HepG2 (cell line): ENCODE measurements around the gene OVOL2. TPM values are rescaled to one million over a fixed set of nuclear protein-coding genes. Genes with fewer than 3 reads are reported as not detected.

Source experiments
- CBX5 ChIP-seq: sonication (generic); formaldehyde crosslinking; IDR thresholded peaks from 2 replicates; pipeline ENCODE4 v1.4.0; 2020; ENCODE audit warnings: missing genetic modification reagents, borderline replicate concordance
- CENPX ChIP-seq: sonication (generic); formaldehyde crosslinking; IDR thresholded peaks from 2 replicates; pipeline ENCODE4 v1.9.0; 2021; ENCODE audit warnings: mild to moderate bottlenecking, missing genetic modification reagents, moderate library complexity
- E2F2 ChIP-seq: sonication (generic); formaldehyde crosslinking; IDR thresholded peaks from 2 replicates; pipeline ENCODE4 v1.4.0; 2020; ENCODE audit warnings: missing genetic modification reagents, borderline replicate concordance
- KMT2A ChIP-seq: sonication (generic); formaldehyde crosslinking; IDR thresholded peaks from 2 replicates; pipeline ENCODE4 v1.4.0; 2020; ENCODE audit warnings: missing genetic modification reagents
- MAF1 ChIP-seq: sonication (generic); formaldehyde crosslinking; IDR thresholded peaks from 2 replicates; pipeline ENCODE4 v1.5.0; 2020; ENCODE audit warnings: missing genetic modification reagents, borderline replicate concordance
- NPAS2 ChIP-seq: sonication (generic); formaldehyde crosslinking; IDR thresholded peaks from 2 replicates; pipeline ENCODE4 v1.8.0; 2022; ENCODE audit warnings: mild to moderate bottlenecking, missing genetic modification reagents, borderline replicate concordance
- RFXAP ChIP-seq: sonication (generic); formaldehyde crosslinking; IDR thresholded peaks from 2 replicates; pipeline ENCODE4 v1.4.0; 2020; ENCODE audit warnings: missing genetic modification reagents, borderline replicate concordance
- SMARCE1 ChIP-seq: fragments of 450-650 bp; IDR thresholded peaks from 2 replicates; pipeline ENCODE4 v1.6.1; 2017; ENCODE audit warnings: borderline replicate concordance
- SNAPC5 ChIP-seq: sonication (generic); formaldehyde crosslinking; IDR thresholded peaks from 2 replicates; pipeline ENCODE4 v1.8.1; 2023; ENCODE audit warnings: mild to moderate bottlenecking, missing genetic modification reagents, borderline replicate concordance
- SYNCRIP ChIP-seq: fragments of 200-400 bp; formaldehyde crosslinking; IDR thresholded peaks from 2 replicates; pipeline ENCODE4 v1.6.1; 2018; ENCODE audit warnings: mild to moderate bottlenecking, low read depth, low read length; ENCODE audit not compliant: insufficient read depth
- TBL1XR1 ChIP-seq: fragments of 150-350 bp; IDR thresholded peaks from 2 replicates; pipeline ENCODE4 v1.6.1; 2014; ENCODE audit warnings: borderline replicate concordance, low read length; ENCODE audit not compliant: partially characterized antibody
- TCF7L2 ChIP-seq: IDR thresholded peaks from 2 replicates; pipeline ENCODE4 v1.6.1; 2011; ENCODE audit warnings: mild to moderate bottlenecking, low read depth, low read length, moderate library complexity
- ZBTB1 ChIP-seq: sonication (generic); formaldehyde crosslinking; IDR thresholded peaks from 2 replicates; pipeline ENCODE4 v1.4.0; 2020; ENCODE audit warnings: missing genetic modification reagents, borderline replicate concordance
- ZNF3 ChIP-seq: IDR thresholded peaks from 2 replicates; pipeline ENCODE4 v1.7.0; 2017; ENCODE audit warnings: inconsistent platforms
- ZNF629 ChIP-seq: sonication (generic); formaldehyde crosslinking; conservative IDR thresholded peaks from 2 replicates; pipeline ENCODE4 v1.5.0; 2020; ENCODE audit warnings: missing genetic modification reagents
- ZNF678 ChIP-seq: sonication (generic); formaldehyde crosslinking; IDR thresholded peaks from 2 replicates; pipeline ENCODE4 v1.4.0; 2020; ENCODE audit warnings: mild to moderate bottlenecking, missing genetic modification reagents
- polyA plus RNA-seq, 8 experiments: library from polyadenylated mRNA; depleted of rRNA in 3 of 8; stranded (reverse) in 7 of 8; unstranded in 1 of 8; fragments of >200 nt; fragmentation: Illumina TruSeq in 4 of 8; extraction: Trizol in 4 of 8; gene quantifications; 2 replicates each; pipeline versions ENCODE4 v1.2.1 to v1.2.3, GENCODE V29; 2011 to 2016; ENCODE audit warnings: low read depth in 4 of 8, missing spikeins in 1 of 8, mixed read lengths in 1 of 8; ENCODE audit not compliant: insufficient read depth in 1 of 8
- total RNA-seq, 5 experiments: library from RNA; depleted of rRNA; stranded (reverse); fragments of >200 nt; fragmentation: Illumina TruSeq; extraction: Trizol; gene quantifications; 2 replicates each; pipeline ENCODE4 v1.2.3, GENCODE V29; 2016; ENCODE audit warnings: low read depth in 1 of 5
- TF ChIP-seq, protein P1 (sequence below): sonication (generic); formaldehyde crosslinking; IDR thresholded peaks from 2 replicates; pipeline ENCODE4 v1.8.0; 2022; ENCODE audit warnings: mild to moderate bottlenecking, missing genetic modification reagents; ENCODE audit not compliant: insufficient replicate concordance
- TF ChIP-seq, protein P2 (sequence below): sonication (generic); formaldehyde crosslinking; IDR thresholded peaks from 2 replicates; pipeline ENCODE4 v1.8.0; 2022; ENCODE audit warnings: missing genetic modification reagents, mild to moderate bottlenecking, moderate library complexity, borderline replicate concordance
- TF ChIP-seq, protein P3 (sequence below): sonication (generic); formaldehyde crosslinking; IDR thresholded peaks from 2 replicates; pipeline ENCODE4 v1.4.0; 2020; ENCODE audit warnings: mild to moderate bottlenecking, missing genetic modification reagents
- TF ChIP-seq, protein P4 (sequence below): sonication (generic); formaldehyde crosslinking; IDR thresholded peaks from 2 replicates; pipeline ENCODE4 v1.9.0; 2022; ENCODE audit warnings: missing genetic modification reagents, mild to moderate bottlenecking, borderline replicate concordance

OVOL2 gene
- total and polyA plus RNA-seq, 2 of the 13 experiments (the other 11 are each of a cell fraction or from before 2014, with no cell fraction given), result 0.20 to 0.31 TPM

DNA sequence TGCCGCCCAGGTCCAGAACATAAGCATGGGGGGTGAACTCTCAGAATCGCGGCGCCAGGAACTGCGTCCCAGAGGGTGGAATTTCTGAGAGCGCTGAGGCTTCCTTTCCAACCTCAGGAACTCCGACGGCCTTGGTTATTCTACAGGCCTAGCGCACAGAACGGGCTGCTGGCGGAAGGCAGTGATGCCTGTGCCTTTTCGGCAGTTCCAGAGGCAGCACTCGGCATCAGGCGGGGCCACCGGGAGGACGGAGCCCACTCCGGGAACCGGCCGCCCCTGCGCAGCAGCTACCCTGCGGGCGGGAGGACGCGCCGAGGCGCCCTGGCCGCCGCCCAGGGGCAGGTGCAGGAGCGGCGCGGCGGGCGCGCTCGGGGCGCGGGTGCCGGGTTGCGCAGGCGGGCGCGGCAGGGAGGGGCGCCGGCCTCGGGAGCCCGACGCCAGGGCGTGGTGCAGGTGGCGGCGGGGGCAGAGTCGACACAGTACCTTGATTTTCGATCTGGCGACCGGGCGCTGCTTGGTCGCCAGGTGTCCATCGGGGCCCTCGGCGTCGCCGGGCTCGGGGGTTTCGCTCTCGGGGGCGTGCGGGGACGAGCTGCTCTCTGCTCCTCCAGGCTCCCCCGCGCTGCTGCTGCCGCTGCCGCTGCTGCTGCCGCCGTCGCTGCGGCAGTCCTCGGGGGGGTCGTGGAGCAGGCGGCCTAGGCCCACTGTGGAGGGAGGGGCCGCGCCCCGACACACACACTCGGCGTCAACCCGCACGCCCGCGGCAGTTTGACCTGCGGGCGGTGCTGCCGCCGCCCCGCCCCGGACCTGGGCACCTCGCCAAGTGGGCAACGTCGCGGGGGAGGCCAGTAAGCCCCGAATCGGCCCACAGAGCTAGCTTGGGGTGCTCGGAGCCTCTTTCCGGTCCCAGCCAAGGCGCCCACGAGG, 1.3 kb downstream of the OVOL2 start (continued):
- TF ChIP-seq, protein P1, sequence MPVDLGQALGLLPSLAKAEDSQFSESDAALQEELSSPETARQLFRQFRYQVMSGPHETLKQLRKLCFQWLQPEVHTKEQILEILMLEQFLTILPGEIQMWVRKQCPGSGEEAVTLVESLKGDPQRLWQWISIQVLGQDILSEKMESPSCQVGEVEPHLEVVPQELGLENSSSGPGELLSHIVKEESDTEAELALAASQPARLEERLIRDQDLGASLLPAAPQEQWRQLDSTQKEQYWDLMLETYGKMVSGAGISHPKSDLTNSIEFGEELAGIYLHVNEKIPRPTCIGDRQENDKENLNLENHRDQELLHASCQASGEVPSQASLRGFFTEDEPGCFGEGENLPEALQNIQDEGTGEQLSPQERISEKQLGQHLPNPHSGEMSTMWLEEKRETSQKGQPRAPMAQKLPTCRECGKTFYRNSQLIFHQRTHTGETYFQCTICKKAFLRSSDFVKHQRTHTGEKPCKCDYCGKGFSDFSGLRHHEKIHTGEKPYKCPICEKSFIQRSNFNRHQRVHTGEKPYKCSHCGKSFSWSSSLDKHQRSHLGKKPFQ, result no peak
- TF ChIP-seq, protein P2, sequence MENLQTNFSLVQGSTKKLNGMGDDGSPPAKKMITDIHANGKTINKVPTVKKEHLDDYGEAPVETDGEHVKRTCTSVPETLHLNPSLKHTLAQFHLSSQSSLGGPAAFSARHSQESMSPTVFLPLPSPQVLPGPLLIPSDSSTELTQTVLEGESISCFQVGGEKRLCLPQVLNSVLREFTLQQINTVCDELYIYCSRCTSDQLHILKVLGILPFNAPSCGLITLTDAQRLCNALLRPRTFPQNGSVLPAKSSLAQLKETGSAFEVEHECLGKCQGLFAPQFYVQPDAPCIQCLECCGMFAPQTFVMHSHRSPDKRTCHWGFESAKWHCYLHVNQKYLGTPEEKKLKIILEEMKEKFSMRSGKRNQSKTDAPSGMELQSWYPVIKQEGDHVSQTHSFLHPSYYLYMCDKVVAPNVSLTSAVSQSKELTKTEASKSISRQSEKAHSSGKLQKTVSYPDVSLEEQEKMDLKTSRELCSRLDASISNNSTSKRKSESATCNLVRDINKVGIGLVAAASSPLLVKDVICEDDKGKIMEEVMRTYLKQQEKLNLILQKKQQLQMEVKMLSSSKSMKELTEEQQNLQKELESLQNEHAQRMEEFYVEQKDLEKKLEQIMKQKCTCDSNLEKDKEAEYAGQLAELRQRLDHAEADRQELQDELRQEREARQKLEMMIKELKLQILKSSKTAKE (CRISPR knock-in tag), result no peak
- no peak for TF ChIP-seq TCF7L2
- TF ChIP-seq CBX5 (CRISPR knock-in tag), result no peak
- TF ChIP-seq SNAPC5 (CRISPR knock-in tag), result no peak
- no peak for TF ChIP-seq SYNCRIP
- no peak for TF ChIP-seq SMARCE1
- TF ChIP-seq E2F2 (CRISPR knock-in tag), result no peak
- TF ChIP-seq MAF1, result no peak
- TF ChIP-seq, protein P3, sequence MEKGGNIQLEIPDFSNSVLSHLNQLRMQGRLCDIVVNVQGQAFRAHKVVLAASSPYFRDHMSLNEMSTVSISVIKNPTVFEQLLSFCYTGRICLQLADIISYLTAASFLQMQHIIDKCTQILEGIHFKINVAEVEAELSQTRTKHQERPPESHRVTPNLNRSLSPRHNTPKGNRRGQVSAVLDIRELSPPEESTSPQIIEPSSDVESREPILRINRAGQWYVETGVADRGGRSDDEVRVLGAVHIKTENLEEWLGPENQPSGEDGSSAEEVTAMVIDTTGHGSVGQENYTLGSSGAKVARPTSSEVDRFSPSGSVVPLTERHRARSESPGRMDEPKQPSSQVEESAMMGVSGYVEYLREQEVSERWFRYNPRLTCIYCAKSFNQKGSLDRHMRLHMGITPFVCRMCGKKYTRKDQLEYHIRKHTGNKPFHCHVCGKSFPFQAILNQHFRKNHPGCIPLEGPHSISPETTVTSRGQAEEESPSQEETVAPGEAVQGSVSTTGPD (CRISPR knock-in tag), result no peak
- no peak for TF ChIP-seq ZNF629 (CRISPR knock-in tag)
- TF ChIP-seq ZNF3 (CRISPR knock-in tag), result no peak
- peak; percentile 48; the same call in 1 of the 2 replicates for TF ChIP-seq ZNF678 (CRISPR knock-in tag)
- 0 out of 2 replicates have a peak, but pooled peaks have one; percentile 32 for TF ChIP-seq KMT2A (CRISPR knock-in tag)
- TF ChIP-seq NPAS2 (CRISPR knock-in tag), result no peak
- TF ChIP-seq, protein P4, sequence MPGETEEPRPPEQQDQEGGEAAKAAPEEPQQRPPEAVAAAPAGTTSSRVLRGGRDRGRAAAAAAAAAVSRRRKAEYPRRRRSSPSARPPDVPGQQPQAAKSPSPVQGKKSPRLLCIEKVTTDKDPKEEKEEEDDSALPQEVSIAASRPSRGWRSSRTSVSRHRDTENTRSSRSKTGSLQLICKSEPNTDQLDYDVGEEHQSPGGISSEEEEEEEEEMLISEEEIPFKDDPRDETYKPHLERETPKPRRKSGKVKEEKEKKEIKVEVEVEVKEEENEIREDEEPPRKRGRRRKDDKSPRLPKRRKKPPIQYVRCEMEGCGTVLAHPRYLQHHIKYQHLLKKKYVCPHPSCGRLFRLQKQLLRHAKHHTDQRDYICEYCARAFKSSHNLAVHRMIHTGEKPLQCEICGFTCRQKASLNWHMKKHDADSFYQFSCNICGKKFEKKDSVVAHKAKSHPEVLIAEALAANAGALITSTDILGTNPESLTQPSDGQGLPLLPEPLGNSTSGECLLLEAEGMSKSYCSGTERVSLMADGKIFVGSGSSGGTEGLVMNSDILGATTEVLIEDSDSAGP (CRISPR knock-in tag), result 0 out of 2 replicates have a peak, but pooled peaks have one; percentile 55
- TF ChIP-seq RFXAP (CRISPR knock-in tag), result no peak
- TF ChIP-seq TBL1XR1, result no peak
- no peak for TF ChIP-seq ZBTB1 (CRISPR knock-in tag)
- TF ChIP-seq CENPX (CRISPR knock-in tag), result no peak
